Adrenal gland (tissue), 5 donors: ENCODE results near the gene ZNF511.

ENCODE experiments used
- POLR2A ChIP-seq, 2 donors: fragments of 450-650 bp; IDR thresholded peaks; one replicate each; pipeline ENCODE4 v1.6.1; 2017; ENCODE audit warnings: antibody characterized with exemption in 2 of 2, mild to moderate bottlenecking in 2 of 2, moderate library complexity in 1 of 2
- TF ChIP-seq, protein P1 (sequence below), 6 experiments: fragments of 450-650 bp in 4 of 6; fragments of 200-600 bp in 2 of 6; sonication (generic) in 1 of 6; IDR thresholded peaks; 1 replicate in 5 of 6; 2 replicates in 1 of 6; pipeline versions ENCODE4 v1.5.1 to v1.8.0; 2016 to 2021; ENCODE audit warnings: antibody characterized with exemption in 6 of 6, mild to moderate bottlenecking in 2 of 6, moderate library complexity in 1 of 6
- donor health status: DM: no; HTN: no; CAD: no.

DNA sequence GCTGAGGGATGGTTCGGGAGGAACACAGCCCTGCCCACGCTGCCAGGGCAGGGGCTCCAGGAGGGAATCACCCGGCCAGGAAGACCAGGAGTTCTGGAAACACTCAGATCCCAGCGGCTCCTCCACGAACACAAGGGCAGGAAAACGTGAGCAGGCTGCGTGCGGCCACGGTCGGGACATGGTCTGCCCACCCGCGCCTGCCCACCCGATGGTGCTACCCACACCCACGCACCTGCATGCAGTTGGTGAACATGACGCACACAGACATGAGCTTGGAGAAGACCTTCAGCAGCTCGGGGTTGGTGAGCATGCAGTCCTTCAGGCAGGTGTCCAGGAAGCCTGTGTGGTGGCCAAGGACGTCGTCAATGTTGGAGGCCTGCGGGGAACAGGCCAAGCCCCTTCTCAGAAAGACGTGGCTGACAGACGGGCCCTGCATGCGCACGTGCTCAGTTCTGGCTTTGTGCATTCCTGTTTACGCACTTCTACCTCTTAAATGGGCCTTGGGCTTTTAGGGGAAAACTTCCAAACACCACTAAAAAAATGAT, 25.8 kb upstream of the ZNF511 start:
- TF ChIP-seq, protein P1, sequence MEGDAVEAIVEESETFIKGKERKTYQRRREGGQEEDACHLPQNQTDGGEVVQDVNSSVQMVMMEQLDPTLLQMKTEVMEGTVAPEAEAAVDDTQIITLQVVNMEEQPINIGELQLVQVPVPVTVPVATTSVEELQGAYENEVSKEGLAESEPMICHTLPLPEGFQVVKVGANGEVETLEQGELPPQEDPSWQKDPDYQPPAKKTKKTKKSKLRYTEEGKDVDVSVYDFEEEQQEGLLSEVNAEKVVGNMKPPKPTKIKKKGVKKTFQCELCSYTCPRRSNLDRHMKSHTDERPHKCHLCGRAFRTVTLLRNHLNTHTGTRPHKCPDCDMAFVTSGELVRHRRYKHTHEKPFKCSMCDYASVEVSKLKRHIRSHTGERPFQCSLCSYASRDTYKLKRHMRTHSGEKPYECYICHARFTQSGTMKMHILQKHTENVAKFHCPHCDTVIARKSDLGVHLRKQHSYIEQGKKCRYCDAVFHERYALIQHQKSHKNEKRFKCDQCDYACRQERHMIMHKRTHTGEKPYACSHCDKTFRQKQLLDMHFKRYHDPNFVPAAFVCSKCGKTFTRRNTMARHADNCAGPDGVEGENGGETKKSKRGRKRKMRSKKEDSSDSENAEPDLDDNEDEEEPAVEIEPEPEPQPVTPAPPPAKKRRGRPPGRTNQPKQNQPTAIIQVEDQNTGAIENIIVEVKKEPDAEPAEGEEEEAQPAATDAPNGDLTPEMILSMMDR (IDR thresholded peaks at IDR 0.05), result no peak
- TF ChIP-seq POLR2A (IDR thresholded peaks at IDR 0.05), result no peak
